ENCODE measurements around the gene CHKB. TPM values are rescaled to one million over a fixed set of nuclear protein-coding genes. Genes with fewer than 3 reads are reported as not detected.

The CHKB gene
- total RNA-seq, 1 experiment from 2014 or later, result 34.8 TPM

DNA sequence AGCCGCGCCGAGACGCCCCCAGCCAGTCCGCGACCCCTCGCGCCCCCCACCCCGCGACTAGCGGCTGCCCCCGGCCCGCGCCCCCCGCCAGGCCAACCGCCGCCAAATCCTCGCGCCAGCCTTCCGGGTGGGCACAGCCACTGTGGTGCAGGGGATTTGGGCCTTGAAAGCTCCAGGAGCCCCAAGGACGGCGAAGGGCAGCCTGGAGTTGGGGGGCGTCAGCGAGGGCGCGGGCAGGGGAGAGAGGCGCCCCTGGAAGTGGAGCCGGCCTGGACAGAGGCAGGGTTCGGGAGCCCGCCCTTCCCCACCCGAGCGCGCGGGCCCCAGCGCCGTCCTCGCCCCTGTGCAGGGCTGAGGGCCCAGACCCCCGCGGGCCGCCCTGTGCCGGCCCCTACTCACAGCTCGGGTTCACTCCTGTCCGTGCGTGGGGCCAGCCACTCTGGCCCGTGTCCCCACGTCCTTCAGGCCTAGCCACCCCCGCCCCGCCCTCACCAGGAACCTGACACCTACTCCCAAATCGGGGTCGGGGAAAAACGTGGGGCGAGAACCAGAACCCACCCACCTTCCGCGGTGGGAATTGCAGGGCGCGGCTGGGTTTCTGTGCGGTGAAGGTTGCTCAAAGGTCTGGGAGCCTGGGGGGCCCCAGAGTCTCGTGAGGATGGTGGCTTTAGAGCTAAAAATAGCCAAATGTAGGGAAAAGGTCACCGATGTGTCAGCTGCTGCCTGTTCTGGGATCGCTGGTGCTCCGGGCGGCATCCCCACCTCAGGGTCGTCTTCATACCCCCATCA, 4.5 kb downstream of the CHKB start, which contains the start of gene CPT1B:
CPT1B (minus strand) TSS at position 441 of the 789 bp plus-strand sequence. CDS start 512 bp downstream, outside the sequence.
- in situ Hi-C loops (cut with HindIII; ENCODE audit: low sequenced_read_pairs), result loop anchor here (10.0 kb wide), 1 partner anchor 83 kb away; no protein-coding TSS in a partner anchor
- no peak for DNase-seq (ENCODE audit: low spot score)

DNA sequence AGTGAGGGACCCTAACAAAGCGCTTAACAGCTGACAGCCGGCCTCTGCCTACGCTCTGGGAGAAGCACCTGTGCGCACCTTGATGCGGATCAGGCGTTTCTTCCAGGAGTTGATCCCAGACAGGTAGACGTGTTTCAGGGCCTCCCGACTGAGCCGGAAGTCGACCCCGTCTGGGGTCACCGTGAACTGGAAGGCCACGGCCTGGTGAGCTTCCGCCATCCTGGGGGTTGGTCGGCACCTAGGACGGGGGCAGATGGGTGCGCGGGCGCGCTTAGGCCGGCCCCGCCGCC, 5.0 kb downstream of the CHKB start:
- in situ Hi-C loops (cut with HindIII; ENCODE audit: low sequenced_read_pairs), result loop anchor here (10.0 kb wide), 1 partner anchor 83 kb away; no protein-coding TSS in a partner anchor

DNA sequence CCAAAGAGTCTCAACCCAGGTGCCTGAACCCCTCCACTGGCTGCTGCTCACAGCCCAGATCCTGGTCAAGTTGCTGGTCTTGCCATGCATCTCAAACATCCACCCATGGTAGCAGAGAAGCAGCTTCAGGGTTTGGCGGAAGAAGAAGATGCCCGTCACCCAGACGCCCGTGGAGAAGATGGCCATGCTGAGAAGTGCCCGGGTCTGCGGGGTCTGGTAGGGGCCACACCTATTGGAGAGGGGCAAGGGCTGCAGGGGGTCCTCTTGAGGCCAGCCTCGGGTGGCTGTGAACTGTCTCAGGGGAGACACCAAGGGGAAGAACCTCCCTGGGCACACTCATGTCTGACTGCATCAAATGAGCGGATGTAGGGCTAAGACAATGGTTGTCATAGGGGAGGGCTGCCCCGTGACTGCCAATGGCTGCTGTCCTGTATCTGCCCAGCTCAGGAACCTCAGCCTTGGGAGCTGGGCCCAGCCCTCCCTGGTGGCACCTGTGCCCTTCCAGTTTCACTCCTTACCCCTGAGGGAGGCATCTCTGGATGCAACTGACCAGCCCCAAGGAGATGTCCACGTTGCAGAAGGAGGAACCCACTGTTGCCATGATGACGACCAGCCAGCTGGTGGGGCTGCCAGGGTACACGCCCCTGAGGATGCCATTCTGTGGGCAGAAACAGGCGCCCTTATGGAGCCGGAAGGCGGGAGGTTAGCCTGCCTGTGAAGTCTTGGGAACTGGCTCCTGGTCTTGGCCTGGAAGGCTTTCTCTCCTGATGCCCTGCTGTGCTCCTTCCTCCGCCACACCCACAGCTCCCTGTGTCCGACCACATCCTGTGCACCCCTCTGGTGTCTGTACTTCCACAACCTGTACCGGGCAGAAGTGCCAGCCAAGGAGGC, 5.6 kb downstream of the CHKB start:
- in situ Hi-C loops (cut with HindIII; ENCODE audit: low sequenced_read_pairs), result loop anchor here (10.0 kb wide), 1 partner anchor 82 kb away; no protein-coding TSS in a partner anchor
- DNase-seq (ENCODE audit: low spot score), result peak; percentile 41

More for the DNA sequence above, 5.0 kb downstream of the CHKB start:
- no peak for DNase-seq (ENCODE audit: low spot score)

GRCh38 chr22:50576070-50576469, 6.6 kb downstream of the CHKB start:
- in situ Hi-C loops (cut with HindIII; ENCODE audit: low sequenced_read_pairs), result loop anchor here (10.0 kb wide), 1 partner anchor 81 kb away; no protein-coding TSS in a partner anchor
- DNase-seq (ENCODE audit: low spot score), result peak; percentile 92

DNA sequence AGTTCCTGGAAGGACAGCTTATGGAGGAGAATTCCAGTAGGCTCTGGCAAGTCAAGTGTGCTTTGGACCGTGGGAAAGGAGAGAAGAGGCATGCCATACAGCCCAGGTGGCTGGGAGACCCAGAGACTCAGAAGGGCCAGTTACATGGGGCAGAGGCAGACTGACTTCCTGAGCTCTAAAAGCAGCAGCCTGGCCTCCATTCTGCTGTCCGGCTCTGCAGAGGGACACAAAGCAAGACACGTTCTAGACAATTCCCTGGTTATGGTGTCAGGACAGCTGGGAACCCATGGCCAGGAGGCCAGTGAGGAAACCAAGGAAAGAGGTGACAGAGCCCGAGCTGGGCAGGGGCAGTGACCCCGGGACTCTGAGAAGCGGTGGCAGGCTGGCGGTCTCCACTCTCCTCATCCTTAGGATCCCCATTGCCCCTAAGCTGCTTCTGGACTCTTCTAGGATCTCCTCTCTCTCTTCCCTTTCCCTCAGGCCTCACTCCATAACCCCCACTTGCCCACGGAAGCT, 7.2 kb downstream of the CHKB start:
- in situ Hi-C loops (cut with HindIII; ENCODE audit: low sequenced_read_pairs), result loop anchor here (10.0 kb wide), 1 partner anchor 81 kb away; no protein-coding TSS in a partner anchor
- DNase-seq (ENCODE audit: low spot score), result no peak

DNA sequence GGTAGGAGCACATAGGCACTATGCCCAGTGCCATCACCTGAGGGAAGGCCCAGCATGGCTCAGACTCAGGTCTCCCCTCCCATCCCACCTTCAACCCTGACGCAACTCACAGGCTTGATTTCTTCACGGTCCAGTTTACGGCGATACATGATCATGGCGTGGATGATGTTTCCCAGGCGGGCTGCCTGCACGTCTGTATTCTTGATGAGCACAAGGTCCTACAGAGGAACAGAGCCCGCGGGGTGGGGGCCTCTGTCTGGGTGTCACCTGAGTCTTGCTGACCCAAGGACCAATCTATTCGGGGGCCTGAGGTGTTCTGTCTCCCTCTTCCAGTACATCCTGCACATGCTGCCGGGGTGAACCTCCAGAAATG, 8.3 kb downstream of the CHKB start:
- in situ Hi-C loops (cut with HindIII; ENCODE audit: low sequenced_read_pairs), result loop anchor here (10.0 kb wide), 1 partner anchor 80 kb away; no protein-coding TSS in a partner anchor
- DNase-seq (ENCODE audit: low spot score), result no peak

GRCh38 chr22:50573491-50574382, 8.9 kb downstream of the CHKB start:
- in situ Hi-C loops (cut with HindIII; ENCODE audit: low sequenced_read_pairs), result loop anchor here (10.0 kb wide), 1 partner anchor 79 kb away; no protein-coding TSS in a partner anchor
- DNase-seq (ENCODE audit: low spot score), result no peak

- in situ Hi-C loops (cut with HindIII; ENCODE audit: low sequenced_read_pairs), result loop anchor here (10.0 kb wide), 1 partner anchor 78 kb away; no protein-coding TSS in a partner anchor
- DNase-seq (ENCODE audit: low spot score), result no peak
These were observed 9.7 kb downstream of the CHKB start for GRCh38 chr22:50572965-50573364.

DNA sequence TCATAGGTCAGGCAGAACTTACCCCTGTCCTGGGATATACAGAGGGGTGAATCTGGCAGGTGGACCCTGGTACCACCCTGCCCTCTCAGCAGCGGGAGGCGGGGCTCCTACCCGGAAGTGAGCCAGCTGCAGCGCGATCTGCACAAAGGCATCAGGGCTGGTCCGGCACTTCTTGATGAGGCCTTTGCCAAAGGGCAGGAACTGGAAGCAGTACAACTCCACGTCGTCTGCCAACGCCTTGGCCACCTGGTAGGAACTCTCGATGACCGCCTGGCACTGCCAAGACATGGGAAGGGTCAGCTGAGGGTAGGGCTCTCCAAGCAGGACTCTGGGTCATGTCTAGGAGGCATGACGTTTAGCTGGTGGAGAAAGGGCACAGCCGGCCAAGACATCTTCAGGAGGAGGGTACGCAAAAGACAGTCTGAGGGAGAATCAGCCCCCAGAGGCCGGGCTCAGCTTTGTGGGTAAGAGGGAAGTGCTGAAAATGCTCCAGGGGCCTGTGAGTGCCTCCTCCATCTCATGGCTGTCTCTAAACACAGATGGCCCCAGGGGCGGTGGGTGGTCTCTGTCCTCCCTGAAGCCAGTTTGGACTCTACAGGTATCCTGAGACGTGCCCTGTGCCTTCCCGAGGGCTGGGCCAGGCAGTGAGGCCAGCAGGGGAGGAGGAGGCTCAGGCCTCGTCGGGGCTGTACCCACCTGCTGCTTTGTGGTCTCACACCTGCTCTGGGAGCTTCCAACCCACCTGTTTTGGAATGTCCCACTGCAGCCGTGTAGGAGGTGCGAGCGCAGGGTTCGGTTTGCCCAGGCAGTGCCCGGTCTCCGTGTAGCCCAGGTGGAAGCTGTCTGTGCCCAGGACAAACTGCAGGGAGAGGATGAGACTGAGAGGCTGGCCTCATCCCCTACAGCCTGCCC, 11.1 kb downstream of the CHKB start:
- in situ Hi-C loops (cut with HindIII; ENCODE audit: low sequenced_read_pairs), result loop anchor here (10.0 kb wide), 1 partner anchor 77 kb away; no protein-coding TSS in a partner anchor
- DNase-seq (ENCODE audit: low spot score), result no peak

DNA sequence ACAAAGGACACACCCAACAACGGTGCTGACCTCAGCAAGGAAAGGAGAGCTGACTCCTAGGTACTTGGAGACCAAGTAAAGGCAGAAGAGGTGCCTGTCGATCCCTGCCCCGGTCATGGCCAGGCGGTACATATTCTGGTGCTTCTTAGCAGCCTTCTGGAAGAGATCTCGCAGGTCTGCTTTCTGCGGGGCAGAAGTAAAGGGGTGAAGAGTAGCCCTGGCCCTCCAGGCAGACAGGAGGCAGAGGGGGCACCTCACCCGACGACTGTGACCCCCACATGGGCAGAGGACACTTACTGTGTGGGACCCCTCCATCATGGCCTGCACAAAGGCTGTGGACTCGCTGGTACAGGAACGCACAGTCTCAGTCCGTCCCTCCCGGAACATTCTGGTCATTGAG, 11.8 kb downstream of the CHKB start:
- in situ Hi-C loops (cut with HindIII; ENCODE audit: low sequenced_read_pairs), result loop anchor here (10.0 kb wide), 1 partner anchor 76 kb away; no protein-coding TSS in a partner anchor
- no peak for DNase-seq (ENCODE audit: low spot score)

DNA sequence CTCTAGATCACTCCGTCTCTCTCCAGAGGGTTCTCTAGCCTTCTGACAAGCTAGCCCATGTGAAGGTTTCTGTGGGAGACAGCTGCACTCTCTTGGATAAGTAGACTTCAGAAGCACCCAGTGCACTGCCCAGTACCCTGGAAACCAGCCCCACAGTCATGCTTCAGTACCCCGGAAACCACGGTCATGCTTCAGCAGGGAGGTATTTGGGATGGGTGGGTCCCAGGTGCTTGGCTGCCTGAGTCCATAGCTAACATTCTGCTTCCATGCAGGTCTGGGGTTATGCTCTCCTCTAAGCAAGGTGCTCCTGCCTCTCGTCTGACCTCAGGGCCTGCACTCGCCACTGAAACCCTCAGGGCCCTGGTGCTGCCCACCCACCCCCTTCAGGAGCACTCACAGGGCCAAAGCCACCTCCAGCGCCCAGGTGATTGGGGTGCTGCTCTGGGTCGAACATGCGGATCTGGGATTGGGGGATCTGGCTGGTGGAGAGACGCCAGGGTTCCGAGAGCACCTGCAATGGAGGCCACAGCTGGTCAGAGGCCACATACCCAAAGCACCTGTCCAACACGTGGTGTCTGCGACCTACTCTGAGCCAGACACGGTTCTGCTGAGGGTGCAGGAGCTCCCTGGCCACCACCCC, 12.6 kb downstream of the CHKB start:
- no peak for DNase-seq (ENCODE audit: low spot score)
- in situ Hi-C loops (cut with HindIII; ENCODE audit: low sequenced_read_pairs), result loop anchor here (10.0 kb wide), 1 partner anchor 75 kb away; no protein-coding TSS in a partner anchor

- in situ Hi-C loops (cut with HindIII; ENCODE audit: low sequenced_read_pairs), result no loop called here
- no peak for DNase-seq (ENCODE audit: low spot score)
These were observed 13.6 kb downstream of the CHKB start for GRCh38 chr22:50569041-50569459.

GRCh38 chr22:50568626-50569025, 14.0 kb downstream of the CHKB start:
- DNase-seq (ENCODE audit: low spot score), result no peak
- in situ Hi-C loops (cut with HindIII; ENCODE audit: low sequenced_read_pairs), result no loop called here

- DNase-seq (ENCODE audit: low spot score), result no peak
- in situ Hi-C loops (cut with HindIII; ENCODE audit: low sequenced_read_pairs), result no loop called here
These were observed 14.9 kb downstream of the CHKB start for GRCh38 chr22:50567721-50568252.

DNA sequence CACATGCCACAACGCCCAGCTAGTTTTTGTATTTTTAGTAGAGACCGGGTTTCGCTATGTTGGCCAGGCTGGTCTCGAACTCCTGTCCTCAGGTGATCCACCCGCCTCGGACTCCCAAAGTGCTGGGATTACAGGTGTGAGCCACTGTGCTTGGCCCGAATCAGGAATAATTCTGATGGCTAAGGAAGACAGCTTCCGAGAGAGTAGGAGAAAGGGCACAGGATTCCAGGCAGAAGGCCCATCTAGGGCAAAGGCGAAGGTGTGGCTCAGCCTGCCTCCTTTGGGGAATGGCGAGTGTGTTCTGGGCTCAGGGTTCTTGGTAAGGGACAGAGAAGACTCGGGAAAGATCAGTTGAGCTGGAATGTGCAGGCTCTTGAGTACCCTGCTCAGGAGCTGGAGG, 18.4 kb downstream of the CHKB start:
- in situ Hi-C loops (cut with HindIII; ENCODE audit: low sequenced_read_pairs), result no loop called here
- no peak for DNase-seq (ENCODE audit: low spot score)

DNA sequence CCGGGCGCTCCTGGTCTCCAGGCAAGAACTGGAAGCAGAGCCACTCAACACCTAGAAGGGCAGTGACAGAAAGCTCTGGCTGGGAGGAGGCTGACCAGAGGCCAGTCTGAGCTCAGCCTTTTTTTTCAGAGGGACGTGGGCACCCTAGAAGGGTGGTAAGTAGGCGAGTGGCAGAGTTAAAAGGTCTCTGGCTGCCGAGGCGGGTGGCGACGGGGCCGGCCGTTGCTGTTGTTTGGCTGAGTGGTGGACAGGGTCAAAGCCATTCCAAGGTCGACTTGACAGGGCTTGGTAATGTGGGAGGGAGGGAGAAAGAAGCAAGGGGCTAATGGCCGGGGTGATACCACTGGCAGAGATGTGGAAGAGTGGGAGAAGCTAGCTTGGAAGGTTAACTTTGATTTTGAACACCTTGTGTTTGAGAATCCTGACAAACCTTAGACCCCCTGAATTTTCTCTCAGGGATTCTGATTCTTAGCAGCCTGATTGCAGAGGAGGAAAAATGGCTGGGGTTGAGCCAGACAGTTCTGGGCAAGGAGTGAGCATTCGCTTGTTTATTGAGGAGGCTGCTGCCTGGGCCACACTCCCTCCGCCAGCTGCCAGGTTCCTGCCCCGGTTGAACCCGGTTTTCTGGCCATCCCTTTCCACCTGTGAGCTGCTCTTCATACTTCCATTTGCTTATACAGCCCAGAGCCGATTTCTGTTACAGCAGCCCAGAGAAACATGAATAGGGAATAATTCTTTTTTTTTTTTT, 19.1 kb downstream of the CHKB start:
- peak; percentile 68 for DNase-seq (ENCODE audit: low spot score)
- in situ Hi-C loops (cut with HindIII; ENCODE audit: low sequenced_read_pairs), result no loop called here
